ENCODE results near the gene RNF222. TPM values are rescaled to one million over a fixed set of nuclear protein-coding genes. Genes with fewer than 3 reads are reported as not detected.
"Not testable (repeated sequence)": the region's sequence is repeated elsewhere in the genome, so short reads cannot be mapped to it uniquely, and the experiment has no call there.

The RNF222 gene
- total RNA-seq, 3 donors from 2014 or later, result not detected

GRCh38 chr17:8382052-8382879 is 15.4 kb downstream of the RNF222 start:
- H3K9me3 ChIP-seq, result no peaks in the 10 kb centered on the region
- H3K27ac ChIP-seq, result peak overlapping the region; percentile 89 to 94
- H3K4me3 ChIP-seq, result peak overlapping the region; percentile 79 to 97 (median 80)
- intact Hi-C loops (cut with DNase I; ENCODE audit: low total_unique reads), result no loop called here
- peaks cover 4 to 15% of the 10 kb centered on the region in 2 donors for H3K4me1 ChIP-seq
- no peaks in the 10 kb centered on the region for H3K27me3 ChIP-seq
- no peaks in the 10 kb centered on the region for H3K36me3 ChIP-seq
- no peak for DNase-seq (ENCODE audit: low spot score in 2 of 2)
- TF ChIP-seq POLR2A (IDR thresholded peaks at IDR 0.05) (no peak), CTCF (IDR thresholded peaks at IDR 0.05) (no peak), POLR2AphosphoS5 (IDR thresholded peaks at IDR 0.05) (no peak)

GRCh38 chr17:8380049-8380448 is 17.6 kb downstream of the RNF222 start:
- Histone ChIP-seq H3K4me1 (peaks cover 4 to 15% of the 10 kb centered on the region in 2 donors), H3K27ac (peak overlapping the region in 1 of 2 donors; percentile 40), H3K27me3 (no peaks in the 10 kb centered on the region), H3K9me3 (no peaks in the 10 kb centered on the region), H3K36me3 (no peaks in the 10 kb centered on the region), H3K4me3 (peak overlapping the region in 1 of 3 donors; percentile 97)
- TF ChIP-seq POLR2A (IDR thresholded peaks at IDR 0.05), result no peak
- TF ChIP-seq CTCF (IDR thresholded peaks at IDR 0.05), result no peak
- no peak for TF ChIP-seq POLR2AphosphoS5 (IDR thresholded peaks at IDR 0.05)
- DNase-seq (ENCODE audit: low spot score in 2 of 2), result no peak
- intact Hi-C loops (cut with DNase I; ENCODE audit: low total_unique reads), result no loop called here

GRCh38 chr17:8378117-8378516 is 19.5 kb downstream of the RNF222 start:
- H3K36me3 ChIP-seq; H3K27ac ChIP-seq; DNase-seq (ENCODE audit: low spot score in 2 of 2); H3K4me3 ChIP-seq; H3K9me3 ChIP-seq; H3K27me3 ChIP-seq; intact Hi-C loops (cut with DNase I; ENCODE audit: low total_unique reads): not testable (repeated sequence)
- peaks cover 4 to 10% of the 10 kb centered on the region in 2 donors for H3K4me1 ChIP-seq

GRCh38 chr17:8377422-8377821 is 20.2 kb downstream of the RNF222 start:
- DNase-seq (ENCODE audit: low spot score in 2 of 2), result no peak
- intact Hi-C loops (cut with DNase I; ENCODE audit: low total_unique reads), result no loop called here
- Histone ChIP-seq H3K27ac (no peak overlapping the region), H3K9me3 (no peaks in the 10 kb centered on the region), H3K27me3 (no peaks in the 10 kb centered on the region), H3K4me3 (no peak overlapping the region), H3K4me1 (peaks cover 4 to 10% of the 10 kb centered on the region in 2 donors), H3K36me3 (no peaks in the 10 kb centered on the region)
- no peak for TF ChIP-seq CTCF (IDR thresholded peaks at IDR 0.05)
- TF ChIP-seq POLR2A (IDR thresholded peaks at IDR 0.05), result no peak
- TF ChIP-seq POLR2AphosphoS5 (IDR thresholded peaks at IDR 0.05), result no peak

GRCh38 chr17:8376271-8377067 is 21.2 kb downstream of the RNF222 start, which contains the start of gene KRABD2:
TSS of gene KRABD2 (minus strand) at chr17:8376704.
- H3K9me3 ChIP-seq, result no peaks in the 10 kb centered on the region
- intact Hi-C loops (cut with DNase I; ENCODE audit: low total_unique reads), result no loop called here
- H3K27ac ChIP-seq, result peak within 1 kb of the TSS; percentile 82 to 93
- H3K36me3 ChIP-seq, result no peaks in the 10 kb centered on the region
- H3K4me1 ChIP-seq, result peaks cover 2 to 10% of the 10 kb centered on the region in 2 donors
- peak; percentile 79 to 92 for DNase-seq (ENCODE audit: low spot score in 2 of 2)
- TF ChIP-seq POLR2A (IDR thresholded peaks at IDR 0.05) (peak; percentile 78), POLR2AphosphoS5 (IDR thresholded peaks at IDR 0.05) (peak; percentile 73 to 88 (median 76)), CTCF (IDR thresholded peaks at IDR 0.05) (peak; percentile 44 to 49 (median 47))
- H3K4me3 ChIP-seq, result peak within 1 kb of the TSS; percentile 53 to 74 (median 71)
- no peaks in the 10 kb centered on the region for H3K27me3 ChIP-seq
